ENCODE measurements around the gene TF.

TF gene

DNA sequence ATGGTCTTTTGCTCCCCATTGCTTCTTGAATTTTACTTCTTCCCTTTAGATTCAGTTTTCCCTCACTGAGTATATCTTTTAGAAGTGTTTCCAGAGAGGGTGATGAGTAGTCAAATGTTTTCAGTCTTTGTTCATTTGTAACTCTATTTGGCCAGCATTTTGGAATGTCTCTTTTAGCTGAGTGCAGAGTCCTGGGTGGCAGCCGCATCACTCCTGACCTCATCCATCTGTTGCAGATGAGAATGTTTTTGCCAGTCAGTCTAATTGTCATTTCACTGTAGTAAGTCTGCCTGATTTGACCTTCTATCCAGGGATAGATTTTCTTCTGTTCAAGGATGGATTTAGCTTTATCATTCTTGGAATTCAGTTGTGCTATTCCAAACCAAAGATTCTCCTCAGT lies 66.7 kb downstream of the TF start:
- DNase-seq (ENCODE audit: low read depth), result peak; percentile 26

DNA sequence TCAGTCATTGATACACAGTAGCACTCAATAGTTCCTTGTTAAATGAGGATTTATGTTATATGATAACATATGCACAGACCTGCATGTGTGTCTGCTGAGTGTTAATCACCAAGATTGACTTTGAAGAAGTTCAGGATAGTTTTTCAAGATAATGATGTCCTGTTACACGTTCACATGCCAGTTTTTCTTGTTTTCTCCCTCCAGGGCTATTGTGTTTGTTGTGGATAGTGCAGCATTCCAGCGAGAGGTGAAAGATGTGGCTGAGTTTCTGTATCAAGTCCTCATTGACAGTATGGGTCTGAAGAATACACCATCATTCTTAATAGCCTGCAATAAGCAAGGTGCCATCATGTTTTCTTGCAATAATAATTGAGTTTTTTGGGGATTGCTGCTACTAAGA lies 69.2 kb downstream of the TF start:
- no peak for DNase-seq (ENCODE audit: low read depth)

DNA sequence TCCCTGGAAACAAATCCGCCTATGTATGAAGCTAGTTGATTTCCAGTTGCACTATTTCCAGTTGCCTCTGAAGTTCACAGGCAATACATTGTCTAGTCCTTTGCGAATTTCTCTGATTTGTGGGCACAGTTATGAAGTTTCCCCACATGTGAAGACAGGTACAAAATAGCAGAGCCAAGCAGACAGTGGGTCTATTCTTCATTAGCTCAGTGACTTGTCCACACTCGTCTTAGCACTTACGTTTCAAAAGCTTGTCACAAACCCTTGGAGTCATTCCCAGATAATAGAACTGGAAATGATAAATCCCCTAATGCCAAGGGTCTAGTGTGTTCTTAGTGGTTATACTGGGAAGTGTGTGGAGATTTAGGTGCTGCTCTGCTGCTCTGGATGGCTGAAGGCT lies 73.9 kb downstream of the TF start:
- no peak for DNase-seq (ENCODE audit: low read depth)

DNA sequence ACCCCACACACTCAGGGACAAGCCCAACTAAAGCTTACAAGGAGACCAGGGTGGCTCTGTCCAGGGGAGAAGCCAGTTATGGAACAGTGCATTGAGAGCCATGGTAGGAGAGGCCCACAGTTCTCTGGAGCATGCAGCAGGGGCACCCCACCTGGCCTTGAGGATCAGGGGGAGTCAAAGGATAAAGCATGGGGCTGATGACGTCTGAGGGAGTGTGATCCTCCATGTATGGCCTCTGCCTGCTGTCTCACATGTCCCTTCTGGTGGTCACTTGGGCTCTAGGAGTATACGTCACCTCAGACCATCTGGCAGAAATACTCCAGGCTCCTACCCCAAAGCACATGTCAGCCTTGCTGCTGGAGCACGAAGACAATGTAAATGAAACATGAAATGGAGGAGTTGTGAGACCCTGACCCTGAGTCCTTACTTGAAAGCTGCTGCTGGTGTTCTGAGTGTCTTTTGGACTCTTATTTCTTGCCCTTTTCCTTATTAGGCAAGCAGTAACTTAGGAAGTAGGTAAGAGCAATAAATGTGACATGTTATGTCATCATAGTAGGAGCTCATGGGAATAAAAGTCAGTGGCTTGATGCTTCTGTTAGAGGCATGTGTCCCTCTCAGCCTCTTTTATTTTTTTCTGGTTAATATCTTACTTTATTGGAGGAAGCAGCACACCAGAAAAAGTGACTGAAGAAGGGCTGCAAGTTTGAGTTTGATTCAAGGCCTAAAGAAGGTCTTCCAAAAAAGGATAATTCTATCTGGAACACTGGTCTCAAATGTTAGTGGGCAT lies 74.9 kb downstream of the TF start:
- no peak for DNase-seq (ENCODE audit: low read depth)

DNA sequence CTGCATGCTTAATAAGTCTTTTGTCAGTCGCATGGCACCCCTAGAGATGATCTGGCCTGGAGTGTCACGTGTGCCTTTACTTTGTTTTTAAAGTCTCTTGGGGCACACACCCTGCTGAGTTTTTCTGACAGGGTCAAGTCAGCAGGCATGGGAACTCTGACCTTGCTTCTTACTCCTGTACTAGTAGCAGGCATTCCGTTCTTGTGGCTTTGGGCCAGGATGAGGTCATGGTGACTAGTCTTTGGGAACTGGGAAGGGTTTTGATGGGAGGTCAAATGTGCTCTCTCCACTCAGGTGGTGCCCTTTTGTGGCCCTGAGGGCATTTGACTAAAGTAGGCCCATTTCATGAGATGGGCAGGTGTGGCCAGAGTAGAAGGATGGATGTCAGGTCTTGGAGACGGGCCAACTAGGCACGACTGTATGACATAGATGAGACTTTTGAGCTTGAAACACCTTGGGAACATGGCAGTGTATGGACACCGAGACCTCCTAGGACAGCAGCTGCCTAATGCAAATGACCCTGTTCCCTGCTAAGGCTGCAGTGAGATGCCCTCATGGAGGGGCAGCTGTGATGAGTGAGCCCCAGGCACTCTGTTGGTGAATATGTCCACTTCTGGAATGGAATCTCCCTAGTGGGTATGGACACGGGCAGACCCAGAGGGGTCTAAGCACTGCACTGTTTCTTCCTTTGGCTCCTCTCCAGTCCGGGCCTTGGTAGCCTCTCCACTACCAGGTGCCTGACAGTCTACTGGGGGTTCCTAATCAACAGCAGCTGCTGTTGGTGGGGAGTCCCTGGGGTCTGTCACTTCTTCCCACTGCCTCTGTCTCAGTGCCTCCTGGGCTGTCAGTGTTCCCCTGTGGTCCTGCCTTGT lies 75.8 kb downstream of the TF start:
- peak; percentile 51 for DNase-seq (ENCODE audit: low read depth)

DNA sequence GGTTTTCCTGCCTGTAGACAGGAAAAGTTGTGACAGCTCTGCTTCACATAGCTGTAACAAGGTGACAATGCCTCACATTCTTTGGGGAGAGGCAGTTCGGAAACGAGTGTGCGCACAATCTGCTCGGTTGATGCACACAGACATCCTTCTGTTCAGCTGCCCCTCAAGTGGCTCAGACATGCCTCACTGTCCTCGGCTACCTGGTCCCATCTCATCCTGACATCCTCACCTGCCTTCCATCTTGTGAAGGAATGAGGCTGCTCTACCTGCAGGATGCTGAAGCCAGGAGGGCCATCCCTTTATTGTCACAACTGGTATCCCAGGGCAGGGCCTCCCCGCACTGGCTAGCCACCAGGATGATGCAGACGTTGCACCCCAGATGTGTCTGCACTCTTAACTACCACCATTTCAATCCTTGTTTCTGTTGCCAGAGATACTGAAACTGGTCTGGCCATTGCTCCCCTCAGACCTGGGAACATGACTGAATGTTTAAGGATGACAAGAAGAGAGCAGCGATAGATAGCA lies 78.8 kb downstream of the TF start:
- DNase-seq (ENCODE audit: low read depth), result no peak

DNA sequence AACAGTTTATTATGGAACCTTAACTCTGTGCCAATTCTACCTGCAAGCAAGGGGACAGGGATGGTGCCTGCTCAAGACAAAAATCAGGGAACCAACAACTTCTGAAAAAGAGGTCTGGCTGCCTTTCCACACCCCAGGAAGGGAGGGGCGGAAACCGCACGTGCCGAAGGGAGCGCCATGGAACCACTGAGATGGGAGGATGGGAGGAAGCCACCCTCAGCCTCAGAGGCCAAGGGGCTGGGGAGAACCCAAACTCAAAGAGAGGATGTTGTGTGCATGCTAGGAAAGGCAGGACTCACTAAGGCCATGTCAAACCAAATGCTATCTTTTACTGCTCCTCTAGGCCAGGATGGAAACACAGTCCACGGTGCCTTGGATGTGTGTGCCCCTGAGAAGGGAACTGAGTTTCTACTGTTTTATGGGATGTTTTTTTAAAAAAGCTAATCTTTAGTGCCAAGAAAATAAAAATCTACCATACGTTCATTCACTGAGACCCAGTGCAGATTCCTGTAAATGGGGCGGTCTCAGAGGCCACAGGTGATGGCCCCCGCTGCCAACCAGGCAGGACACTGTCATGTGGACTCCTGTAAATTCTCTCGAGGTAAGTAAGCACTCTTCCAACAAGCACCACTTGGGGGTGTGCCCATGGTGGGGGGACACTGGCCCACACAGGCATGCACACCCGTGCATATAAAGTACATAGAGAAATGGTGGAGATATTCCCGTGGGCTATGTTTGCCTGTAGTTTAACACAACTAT lies 80.0 kb downstream of the TF start:
- no peak for DNase-seq (ENCODE audit: low read depth)

DNA sequence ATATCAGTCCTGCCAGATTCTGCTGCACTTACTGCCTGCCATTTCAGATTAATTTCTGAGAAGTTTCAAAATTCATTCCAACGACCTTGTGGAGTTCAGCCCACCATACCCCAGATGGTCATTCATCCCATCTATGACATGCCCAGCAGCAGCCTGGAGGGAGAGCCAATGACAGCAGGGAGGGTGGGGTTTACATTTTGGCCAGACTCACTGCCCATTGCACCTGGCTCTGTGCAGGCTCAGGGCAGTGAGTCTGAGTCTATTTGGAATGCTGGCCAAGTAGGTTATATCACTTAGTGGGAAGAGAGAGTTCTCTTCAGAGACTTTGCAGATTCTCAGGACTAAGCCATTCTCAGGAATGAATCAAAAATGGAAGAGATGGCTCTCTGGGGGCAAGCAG lies 80.9 kb downstream of the TF start:
- no peak for DNase-seq (ENCODE audit: low read depth)

DNA sequence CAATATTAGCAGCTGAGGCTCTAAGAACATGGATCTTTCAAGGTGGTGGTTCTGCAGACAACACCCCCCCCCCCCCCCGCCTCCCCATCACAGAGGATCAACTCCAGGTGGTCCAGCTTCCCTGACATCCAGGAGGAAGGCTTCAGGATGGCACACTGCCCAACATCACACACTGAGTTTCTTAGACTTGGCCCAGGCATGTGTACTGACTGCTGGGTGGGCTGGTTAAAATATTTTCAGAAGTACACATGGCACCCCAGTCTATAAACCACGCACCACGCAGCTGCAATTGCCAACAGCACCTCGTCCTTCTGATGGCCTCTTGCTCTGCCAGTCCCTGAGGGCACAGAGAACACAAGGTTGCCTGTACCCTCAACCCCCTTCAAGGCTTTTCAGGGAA lies 81.5 kb downstream of the TF start:
- DNase-seq (ENCODE audit: low read depth), result no peak

DNA sequence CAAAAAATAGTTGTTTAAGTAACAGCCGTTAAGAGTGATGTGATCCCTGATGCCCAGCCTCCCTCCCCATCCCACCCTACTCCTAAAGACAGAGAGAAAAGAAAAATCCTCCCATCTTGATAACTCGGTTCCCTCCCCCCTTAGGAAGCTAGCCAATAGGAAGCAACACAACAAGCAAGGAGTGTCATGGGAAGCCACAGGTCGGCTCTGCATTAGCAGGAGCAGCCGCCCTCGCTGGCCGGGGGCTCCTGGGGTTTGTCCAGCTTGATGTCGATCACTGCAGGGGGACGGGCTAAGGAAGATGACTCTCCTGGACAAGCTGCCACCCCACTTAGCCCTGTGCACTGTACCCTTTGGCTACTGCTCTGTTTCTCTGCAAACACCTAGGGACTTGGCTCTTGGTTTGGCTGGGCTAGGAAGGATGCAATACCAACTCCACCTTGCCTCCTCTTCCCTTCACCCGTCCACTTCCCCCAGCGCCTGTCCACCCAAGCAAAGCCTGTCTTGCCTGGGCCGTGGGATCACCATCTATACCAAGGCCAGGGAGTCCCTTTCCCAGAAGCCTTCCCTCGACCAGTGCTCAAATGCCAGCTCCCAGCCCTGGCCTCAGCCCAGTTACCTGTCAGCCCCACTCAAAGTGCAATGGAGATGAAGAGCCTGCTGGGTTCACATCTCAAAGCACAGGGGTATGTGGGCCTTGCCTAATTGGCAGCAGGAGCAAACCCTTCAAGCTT lies 82.5 kb downstream of the TF start:
- no peak for DNase-seq (ENCODE audit: low read depth)

DNA sequence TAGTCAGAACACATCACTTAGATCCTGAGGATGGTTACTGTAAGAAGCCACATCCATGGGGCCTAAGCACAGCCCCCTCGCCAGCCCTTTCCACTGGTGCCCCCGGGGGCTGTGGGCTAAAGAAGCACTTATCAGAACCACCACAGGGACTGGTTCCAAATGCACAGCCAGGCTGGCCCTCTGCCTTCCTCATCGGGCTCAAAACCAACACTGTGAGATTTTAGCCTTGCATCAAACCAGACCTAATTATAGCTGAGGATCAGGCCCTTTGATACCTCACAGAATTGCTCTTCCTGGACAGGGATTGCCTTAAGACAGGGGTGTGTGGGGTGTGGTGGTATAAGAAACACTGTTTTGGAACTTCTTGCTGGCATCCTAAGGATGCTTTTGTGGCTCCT lies 83.1 kb downstream of the TF start:
- no peak for DNase-seq (ENCODE audit: low read depth)

DNA sequence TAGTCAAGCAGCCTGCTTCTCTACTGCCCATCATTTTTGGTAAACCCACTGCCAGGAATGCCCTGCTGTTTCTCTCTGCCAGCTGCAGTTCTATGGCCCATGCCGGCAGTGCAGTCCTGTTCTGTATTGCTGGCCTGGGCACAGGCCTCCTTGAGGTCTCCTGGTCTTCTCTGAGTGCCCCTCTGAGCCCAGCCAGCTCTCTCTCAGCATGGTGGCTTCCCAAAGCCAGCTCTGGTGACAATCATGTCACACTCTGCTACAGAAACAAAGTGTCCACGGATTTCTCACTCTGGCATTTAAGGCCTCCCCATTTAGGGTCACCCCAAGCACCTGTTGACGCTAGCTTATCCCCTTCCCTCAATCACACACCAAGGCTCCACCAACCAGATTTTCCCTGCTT lies 83.9 kb downstream of the TF start:
- no peak for DNase-seq (ENCODE audit: low read depth)

DNA sequence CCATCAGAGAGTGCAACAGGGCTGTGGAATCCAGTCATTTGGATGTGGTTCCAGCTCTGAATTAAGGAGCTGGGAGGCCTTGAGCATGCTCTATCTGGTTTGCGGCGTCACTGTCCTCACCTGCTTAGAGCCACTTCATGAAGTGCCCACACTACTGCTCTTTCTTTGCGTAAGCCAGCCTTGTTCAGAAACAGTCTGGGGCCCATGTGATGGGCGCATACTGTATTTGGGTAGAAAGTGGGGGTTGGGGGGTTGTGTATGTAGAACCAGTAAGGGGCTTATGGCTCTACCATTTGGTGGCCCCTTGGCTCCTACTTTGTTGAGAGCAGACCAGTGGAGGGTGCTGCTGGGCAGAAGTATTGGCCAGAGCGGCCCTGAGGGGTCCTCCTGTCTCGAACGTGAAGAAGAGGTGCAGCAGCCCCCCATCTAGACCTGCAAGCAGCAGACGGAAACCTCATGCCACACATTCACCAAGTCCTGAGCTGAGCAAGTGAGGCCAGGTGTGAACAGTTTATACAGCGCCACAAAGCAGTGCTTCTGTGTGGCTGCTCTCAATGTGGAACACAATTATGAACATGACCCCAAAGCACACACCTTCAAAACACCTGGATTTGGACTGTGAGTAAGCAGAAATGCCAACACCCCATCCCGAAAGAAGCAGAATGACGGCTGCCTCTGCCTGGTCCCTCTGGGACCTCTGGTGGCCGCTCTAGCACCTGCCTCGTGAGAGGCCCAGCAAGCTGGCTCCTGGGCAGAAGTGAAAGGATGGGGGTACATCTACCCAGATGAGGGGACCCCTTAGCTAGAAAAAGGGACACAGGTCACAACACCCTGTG lies 86.0 kb downstream of the TF start:
- no peak for DNase-seq (ENCODE audit: low read depth)

DNA sequence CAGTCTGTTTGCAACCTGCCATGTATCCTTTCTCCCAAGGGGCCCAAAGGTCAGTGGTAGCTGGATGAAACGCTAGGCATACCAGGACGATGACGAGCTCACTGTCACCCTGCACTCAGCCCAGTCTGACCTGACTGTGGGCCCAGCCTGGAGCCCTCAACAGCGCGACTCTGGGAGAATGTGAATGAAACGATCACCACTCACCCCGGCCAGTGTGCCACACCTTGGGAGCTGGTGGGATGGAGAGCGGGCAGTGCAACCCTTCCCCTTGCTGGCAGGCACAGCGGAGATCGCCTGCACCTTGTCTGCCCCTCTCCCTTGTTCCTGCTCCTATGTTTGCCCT lies 86.6 kb downstream of the TF start:
- no peak for DNase-seq (ENCODE audit: low read depth)

DNA sequence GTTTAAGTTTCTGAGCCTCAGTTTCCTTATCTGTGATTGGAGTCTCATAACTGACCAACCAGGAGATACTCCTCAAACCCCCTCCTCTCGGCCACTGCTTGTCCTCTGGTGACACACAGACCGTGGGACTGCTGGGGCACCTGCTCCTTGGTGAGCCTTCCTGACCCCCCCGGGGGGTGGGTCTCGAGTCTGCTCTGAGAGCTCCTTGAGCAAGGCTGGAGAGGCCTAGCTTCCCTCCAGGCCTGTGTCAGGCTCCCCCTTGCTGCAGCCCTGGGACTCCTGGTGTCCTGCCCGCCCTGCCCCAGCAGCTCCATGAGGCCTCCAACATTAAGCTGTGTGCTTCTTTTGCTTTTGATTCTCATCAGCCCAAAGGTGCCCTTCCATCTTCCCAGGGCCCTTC lies 87.1 kb downstream of the TF start:
- DNase-seq (ENCODE audit: low read depth), result no peak

DNA sequence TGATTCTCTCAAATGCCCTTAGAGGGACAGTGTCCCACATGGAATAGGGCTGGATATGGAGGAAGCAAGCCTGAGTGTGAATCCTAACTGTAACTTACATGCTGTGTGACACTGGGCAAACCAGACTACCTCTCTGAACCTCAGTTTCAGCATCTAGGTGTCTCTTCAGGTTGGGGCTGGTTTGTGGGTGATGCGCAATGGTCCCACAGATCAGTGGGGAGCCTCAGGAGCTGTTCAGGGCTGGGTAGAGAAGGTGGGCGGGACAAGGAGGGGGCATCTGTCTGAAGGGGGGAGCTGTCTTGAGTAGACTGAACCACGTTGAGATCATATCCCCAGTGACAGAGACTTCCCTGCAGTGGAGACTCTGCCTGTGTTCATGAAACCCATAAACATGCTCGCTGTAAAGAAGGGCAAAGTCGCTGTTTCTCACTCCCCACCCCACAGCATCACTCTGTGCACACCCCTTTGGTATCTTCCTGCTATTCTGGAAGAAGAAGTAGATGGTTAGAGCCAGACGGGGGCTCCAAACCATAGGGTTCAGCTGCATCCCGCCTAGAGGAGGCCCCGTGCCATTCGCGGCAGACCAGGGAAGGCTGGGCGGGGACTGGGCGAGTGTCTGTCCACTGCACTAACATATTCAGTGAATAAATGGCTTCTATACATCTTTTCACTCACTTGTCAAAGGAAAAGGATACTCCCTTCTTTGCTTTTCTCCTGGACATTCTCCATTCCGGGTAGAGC lies 87.9 kb downstream of the TF start:
- DNase-seq (ENCODE audit: low read depth), result no peak

DNA sequence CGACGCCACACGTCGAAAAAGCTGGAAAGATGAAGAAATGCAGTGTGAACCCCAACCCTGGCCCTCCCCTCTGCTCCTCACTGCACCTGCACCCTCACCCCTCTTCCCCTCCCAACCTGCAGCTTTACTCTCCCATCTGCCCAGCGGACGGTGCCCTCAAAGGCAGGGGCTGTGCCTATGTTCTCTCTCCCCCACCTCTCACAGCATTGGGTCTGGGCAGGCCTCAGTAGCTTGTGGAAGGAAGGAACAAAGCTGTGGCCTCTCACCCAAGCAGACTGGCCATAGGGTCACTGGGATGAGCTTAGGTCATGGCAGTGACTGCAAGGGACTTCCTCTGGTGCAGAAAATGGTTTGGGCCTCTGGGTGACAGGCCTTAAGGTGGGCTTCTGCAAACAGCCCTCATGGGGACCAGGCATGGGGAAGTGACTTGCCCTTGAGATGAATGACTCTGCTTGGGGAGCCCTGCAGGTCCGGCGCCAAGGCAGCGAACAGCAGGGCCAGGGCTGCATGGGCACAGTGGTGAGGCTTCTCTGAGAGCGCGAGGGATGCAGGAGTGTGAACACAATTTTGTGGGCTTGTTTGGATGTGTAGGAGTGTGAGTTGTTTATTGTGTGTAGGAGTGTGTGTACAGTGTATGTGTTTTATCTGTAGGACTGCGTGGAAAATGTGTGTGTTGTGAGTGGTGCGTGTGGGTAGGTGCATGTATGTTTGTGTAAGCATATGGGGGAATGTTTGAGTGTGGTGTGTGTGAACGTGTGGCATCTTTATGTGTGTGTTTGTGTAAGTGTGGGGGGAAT lies 88.6 kb downstream of the TF start:
- no peak for DNase-seq (ENCODE audit: low read depth)

DNA sequence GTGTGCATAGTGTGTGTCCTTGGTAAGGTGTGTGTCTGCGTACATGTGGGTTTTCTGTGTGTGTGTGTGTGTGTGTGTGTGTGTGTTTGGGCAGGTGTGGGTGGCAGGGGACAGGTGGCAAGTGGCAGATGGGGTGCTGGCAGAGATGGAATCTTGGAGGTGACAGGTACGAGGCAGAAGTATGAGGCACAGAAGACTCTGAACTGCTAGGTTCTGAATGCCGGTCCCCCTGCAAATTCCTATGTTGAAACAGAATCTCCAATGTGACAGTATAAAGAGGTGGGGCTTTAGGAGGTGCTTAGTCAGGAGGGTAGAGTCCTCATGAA lies 89.2 kb downstream of the TF start:
- no peak for DNase-seq (ENCODE audit: low read depth)

DNA sequence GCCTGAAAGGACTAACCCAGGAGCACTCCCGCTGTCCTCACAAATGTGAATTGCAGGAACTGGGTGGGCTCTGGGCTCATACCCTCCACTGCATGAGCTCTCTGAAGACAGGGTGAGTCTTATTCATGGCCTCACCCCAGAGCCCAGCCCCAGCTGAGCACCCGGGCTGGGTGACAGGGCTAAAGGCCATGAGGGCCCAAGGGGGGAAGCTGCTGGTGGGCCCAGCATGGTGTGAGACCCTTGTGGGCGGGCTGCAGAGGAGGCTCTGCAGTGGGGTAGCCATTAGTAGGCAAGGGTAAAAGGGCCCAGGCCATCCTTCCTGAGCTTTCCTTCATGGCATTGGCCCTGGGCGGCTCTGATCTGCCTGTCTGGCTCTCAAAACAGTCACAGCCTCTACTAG lies 89.8 kb downstream of the TF start:
- DNase-seq (ENCODE audit: low read depth), result no peak
